ENCODE data around the gene TMPRSS12.
A peak's percentile ranks its signal among the peaks of the same experiment; 100 is the strongest.
"Not testable (repeated sequence)": the region's sequence is repeated elsewhere in the genome, so short reads cannot be mapped to it uniquely, and the experiment has no call there.

The TMPRSS12 gene

DNA sequence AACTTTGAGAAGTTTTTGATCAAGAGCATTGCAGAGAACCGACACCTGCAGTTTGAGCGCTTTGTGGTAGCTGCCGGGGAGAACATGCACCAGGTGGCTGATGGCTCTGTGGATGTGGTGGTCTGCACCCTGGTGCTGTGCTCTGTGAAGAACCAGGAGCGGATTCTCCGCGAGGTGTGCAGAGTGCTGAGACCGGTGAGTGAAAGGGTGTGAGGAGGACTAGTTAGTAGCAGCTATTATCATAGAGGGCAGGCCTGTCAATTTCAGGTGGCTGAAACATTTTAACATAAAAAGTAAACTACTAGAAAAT is 82.6 kb downstream of the TMPRSS12 start:
- peak; percentile 22 to 71 (median 50) for DNase-seq
- H3K36me3 ChIP-seq (ENCODE audit: control insufficient read depth in 4 of 4, insufficient read depth in 4 of 4, low read length in 3 of 4): peaks cover 0 to 3% (median 1%) of the 10 kb centered on the region in 4 experiments
- H3K9me3 ChIP-seq (ENCODE audit: control extremely low read depth in 1 of 5, control insufficient read depth in 4 of 5, insufficient read depth in 2 of 5, low read depth in 1 of 5, low read length in 4 of 5): no peaks in the 10 kb centered on the region
- H3K4me3 ChIP-seq (ENCODE audit: control insufficient read depth in 1 of 7, extremely low read depth in 1 of 7, insufficient read depth in 4 of 7, low read depth in 2 of 7, low read length in 6 of 7): peak overlapping the region; percentile 66 to 98 (median 91)
- peak overlapping the region; percentile 50 to 77 for H3K27ac ChIP-seq (ENCODE audit: insufficient read depth in 1 of 2, low read depth in 1 of 2, low read length in 2 of 2, poor library complexity in 1 of 2, severe bottlenecking in 2 of 2)
- WGBS (ENCODE audit: insufficient coverage): 0% methylated on average over 3 of the region's 7 CpGs
- ChIA-PET POLR2A (no interaction called here), CTCF (interaction anchor here (0.9 to 1.2 kb wide), 5 partner anchors 11 to 157 kb away, joined by 3 to 8 read pairs (median 4); no protein-coding TSS in a partner anchor)
- no peaks in the 10 kb centered on the region for H3K27me3 ChIP-seq (replicated peaks in 2 of 5; ENCODE audit: control insufficient read depth in 4 of 5, insufficient read depth in 5 of 5, low read length in 4 of 5)
- peaks cover 43 to 69% (median 54%) of the 10 kb centered on the region in 4 experiments for H3K4me1 ChIP-seq (ENCODE audit: control extremely low read depth in 1 of 4, control insufficient read depth in 4 of 4, insufficient read depth in 4 of 4, low read length in 3 of 4)

DNA sequence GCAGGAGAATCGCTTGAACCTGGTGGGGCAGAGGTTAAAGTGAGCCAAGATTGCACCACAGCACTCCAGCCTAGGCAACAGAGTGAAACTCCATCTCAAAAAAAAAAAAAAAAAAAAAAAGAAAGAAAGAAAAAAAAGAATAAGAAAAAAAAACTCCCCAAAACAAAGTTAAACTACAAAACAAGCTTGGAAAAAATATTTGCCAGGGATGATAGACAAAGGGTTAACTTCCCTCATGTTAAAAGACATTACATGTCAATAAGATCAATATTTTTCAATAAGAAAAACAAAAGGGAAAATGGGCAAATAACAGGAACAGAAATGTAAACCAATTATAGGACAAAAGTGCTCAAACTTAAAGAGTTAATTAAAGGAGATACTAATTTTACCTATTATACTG is 83.2 kb downstream of the TMPRSS12 start:
- ChIA-PET CTCF (interaction anchor here (1.3 kb wide), 1 partner anchor 100 kb away, joined by 3 read pairs; no protein-coding TSS in a partner anchor), POLR2A (no interaction called here)
- H3K9me3 ChIP-seq (ENCODE audit: control extremely low read depth in 1 of 5, control insufficient read depth in 4 of 5, insufficient read depth in 2 of 5, low read depth in 1 of 5, low read length in 4 of 5): no peaks in the 10 kb centered on the region
- H3K27me3 ChIP-seq (replicated peaks in 2 of 5; ENCODE audit: control insufficient read depth in 4 of 5, insufficient read depth in 5 of 5, low read length in 4 of 5): no peaks in the 10 kb centered on the region
- H3K27ac ChIP-seq (ENCODE audit: insufficient read depth in 1 of 2, low read depth in 1 of 2, low read length in 2 of 2, poor library complexity in 1 of 2, severe bottlenecking in 2 of 2): peak overlapping the region; percentile 42 to 77
- peaks cover 43 to 69% (median 54%) of the 10 kb centered on the region in 4 experiments for H3K4me1 ChIP-seq (ENCODE audit: control extremely low read depth in 1 of 4, control insufficient read depth in 4 of 4, insufficient read depth in 4 of 4, low read length in 3 of 4)
- peak overlapping the region in 6 of 7 experiments; percentile 86 to 98 (median 92) for H3K4me3 ChIP-seq (ENCODE audit: control insufficient read depth in 1 of 7, extremely low read depth in 1 of 7, insufficient read depth in 4 of 7, low read depth in 2 of 7, low read length in 6 of 7)
- no peak for DNase-seq
- no CpG with 5 or more reads among the region's 1 CpG for WGBS (ENCODE audit: insufficient coverage)
- peaks cover 0 to 8% (median 3%) of the 10 kb centered on the region in 4 experiments for H3K36me3 ChIP-seq (ENCODE audit: control insufficient read depth in 4 of 4, insufficient read depth in 4 of 4, low read length in 3 of 4)

DNA sequence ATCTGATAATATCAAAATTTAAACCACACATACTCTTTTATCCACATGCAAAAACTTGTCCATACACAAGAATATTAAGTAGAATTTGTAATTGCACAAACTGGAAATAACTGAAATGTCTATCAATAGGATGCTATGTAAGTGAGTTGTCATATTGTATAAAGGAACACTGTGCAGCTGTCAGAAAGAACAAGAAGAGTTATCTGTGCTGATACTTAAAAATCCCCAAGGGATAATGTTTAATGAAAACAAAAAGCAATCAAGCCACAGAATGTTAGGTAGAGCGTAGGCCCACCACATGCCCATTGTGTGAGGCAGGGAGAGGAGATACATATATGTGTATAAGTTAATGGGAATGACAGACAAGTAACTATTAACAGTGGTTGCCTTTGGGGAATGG is 83.7 kb downstream of the TMPRSS12 start:
- 33% methylated on average over 1 of the region's 1 CpG for WGBS (ENCODE audit: insufficient coverage)
- Histone ChIP-seq H3K27ac (ENCODE audit: insufficient read depth in 1 of 2, low read depth in 1 of 2, low read length in 2 of 2, poor library complexity in 1 of 2, severe bottlenecking in 2 of 2) (peak overlapping the region; percentile 42 to 77), H3K9me3 (ENCODE audit: control extremely low read depth in 1 of 5, control insufficient read depth in 4 of 5, insufficient read depth in 2 of 5, low read depth in 1 of 5, low read length in 4 of 5) (no peaks in the 10 kb centered on the region), H3K4me3 (ENCODE audit: control insufficient read depth in 1 of 7, extremely low read depth in 1 of 7, insufficient read depth in 4 of 7, low read depth in 2 of 7, low read length in 6 of 7) (peak overlapping the region in 6 of 7 experiments; percentile 86 to 98 (median 92)), H3K36me3 (ENCODE audit: control insufficient read depth in 4 of 4, insufficient read depth in 4 of 4, low read length in 3 of 4) (peaks cover 0 to 8% (median 3%) of the 10 kb centered on the region in 4 experiments), H3K4me1 (ENCODE audit: control extremely low read depth in 1 of 4, control insufficient read depth in 4 of 4, insufficient read depth in 4 of 4, low read length in 3 of 4) (peaks cover 43 to 69% (median 54%) of the 10 kb centered on the region in 4 experiments), H3K27me3 (replicated peaks in 2 of 5; ENCODE audit: control insufficient read depth in 4 of 5, insufficient read depth in 5 of 5, low read length in 4 of 5) (no peaks in the 10 kb centered on the region)
- DNase-seq: no peak
- CTCF ChIA-PET: interaction anchor here (0.9 to 1.3 kb wide), 3 partner anchors 11 to 101 kb away, joined by 3 read pairs; no protein-coding TSS in a partner anchor
- POLR2A ChIA-PET: no interaction called here

DNA sequence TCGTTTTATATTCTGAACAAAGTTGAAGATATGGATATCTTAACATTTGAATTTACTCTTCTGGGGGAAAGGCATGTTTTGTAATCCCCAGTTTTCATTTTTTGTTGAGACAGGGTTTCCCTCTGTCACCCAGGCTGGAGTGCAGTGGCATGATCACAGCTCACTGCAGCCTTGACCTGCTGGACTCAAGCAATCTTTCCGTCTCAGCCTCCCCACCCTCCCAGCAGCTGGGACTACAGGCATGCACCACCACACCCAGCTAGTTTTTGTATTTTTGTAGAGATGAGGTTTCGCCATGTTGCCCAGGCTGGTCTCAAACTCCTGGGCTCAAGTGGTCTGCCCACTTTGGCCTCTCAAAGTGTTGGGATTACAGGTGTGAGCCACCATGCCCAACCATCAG is 84.2 kb downstream of the TMPRSS12 start:
- Histone ChIP-seq H3K27ac (ENCODE audit: insufficient read depth in 1 of 2, low read depth in 1 of 2, low read length in 2 of 2, poor library complexity in 1 of 2, severe bottlenecking in 2 of 2) (peak overlapping the region; percentile 42 to 77), H3K36me3 (ENCODE audit: control insufficient read depth in 4 of 4, insufficient read depth in 4 of 4, low read length in 3 of 4) (peaks cover 0 to 13% (median 4%) of the 10 kb centered on the region in 4 experiments), H3K4me1 (ENCODE audit: control extremely low read depth in 1 of 4, control insufficient read depth in 4 of 4, insufficient read depth in 4 of 4, low read length in 3 of 4) (peaks cover 43 to 69% (median 54%) of the 10 kb centered on the region in 4 experiments), H3K4me3 (ENCODE audit: control insufficient read depth in 1 of 7, extremely low read depth in 1 of 7, insufficient read depth in 4 of 7, low read depth in 2 of 7, low read length in 6 of 7) (peak overlapping the region; percentile 35 to 98 (median 91))
- H3K27me3 ChIP-seq (replicated peaks in 2 of 5; ENCODE audit: control insufficient read depth in 4 of 5, insufficient read depth in 5 of 5, low read length in 4 of 5); H3K9me3 ChIP-seq (ENCODE audit: control extremely low read depth in 1 of 5, control insufficient read depth in 4 of 5, insufficient read depth in 2 of 5, low read depth in 1 of 5, low read length in 4 of 5); POLR2A ChIA-PET; DNase-seq: not testable (repeated sequence)
- CTCF ChIA-PET: interaction anchor here (0.9 to 1.3 kb wide), 3 partner anchors 11 to 101 kb away, joined by 3 read pairs; no protein-coding TSS in a partner anchor
- 58% methylated on average over 2 of the region's 3 CpGs for WGBS (ENCODE audit: insufficient coverage)

DNA sequence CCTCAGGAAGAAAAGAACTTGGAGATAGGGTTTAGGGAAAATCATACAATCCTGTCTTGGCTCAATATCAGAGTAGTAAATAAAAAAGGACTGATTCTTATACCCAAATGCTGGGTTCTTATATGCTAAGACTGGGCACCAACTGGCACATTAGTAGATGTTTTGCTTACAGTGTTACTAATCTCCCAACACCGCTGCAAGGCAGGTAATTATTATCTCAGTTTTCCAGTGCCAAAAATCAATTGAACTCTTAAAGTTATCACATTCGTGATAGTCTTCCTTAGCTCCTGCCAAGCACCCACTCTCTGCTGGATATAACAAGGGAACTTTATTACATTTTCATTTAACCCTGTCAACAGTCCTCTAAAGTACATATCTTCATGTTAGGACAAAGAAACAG is 84.6 kb downstream of the TMPRSS12 start:
- CTCF ChIA-PET: interaction anchor here (0.9 to 1.7 kb wide), 4 partner anchors 10 to 101 kb away, joined by 3 to 6 read pairs (median 3); no protein-coding TSS in a partner anchor
- POLR2A ChIA-PET: no interaction called here
- Histone ChIP-seq H3K4me3 (ENCODE audit: control insufficient read depth in 1 of 7, extremely low read depth in 1 of 7, insufficient read depth in 4 of 7, low read depth in 2 of 7, low read length in 6 of 7) (peak overlapping the region in 6 of 7 experiments; percentile 86 to 98 (median 92)), H3K27me3 (replicated peaks in 2 of 5; ENCODE audit: control insufficient read depth in 4 of 5, insufficient read depth in 5 of 5, low read length in 4 of 5) (no peaks in the 10 kb centered on the region), H3K9me3 (ENCODE audit: control extremely low read depth in 1 of 5, control insufficient read depth in 4 of 5, insufficient read depth in 2 of 5, low read depth in 1 of 5, low read length in 4 of 5) (no peaks in the 10 kb centered on the region), H3K27ac (ENCODE audit: insufficient read depth in 1 of 2, low read depth in 1 of 2, low read length in 2 of 2, poor library complexity in 1 of 2, severe bottlenecking in 2 of 2) (peak overlapping the region in 1 of 2 experiments; percentile 77), H3K4me1 (ENCODE audit: control extremely low read depth in 1 of 4, control insufficient read depth in 4 of 4, insufficient read depth in 4 of 4, low read length in 3 of 4) (peaks cover 40 to 66% (median 50%) of the 10 kb centered on the region in 4 experiments), H3K36me3 (ENCODE audit: control insufficient read depth in 4 of 4, insufficient read depth in 4 of 4, low read length in 3 of 4) (peaks cover 0 to 15% (median 5%) of the 10 kb centered on the region in 4 experiments)
- DNase-seq: no peak
- WGBS (ENCODE audit: insufficient coverage): 39% methylated on average over 2 of the region's 2 CpGs

DNA sequence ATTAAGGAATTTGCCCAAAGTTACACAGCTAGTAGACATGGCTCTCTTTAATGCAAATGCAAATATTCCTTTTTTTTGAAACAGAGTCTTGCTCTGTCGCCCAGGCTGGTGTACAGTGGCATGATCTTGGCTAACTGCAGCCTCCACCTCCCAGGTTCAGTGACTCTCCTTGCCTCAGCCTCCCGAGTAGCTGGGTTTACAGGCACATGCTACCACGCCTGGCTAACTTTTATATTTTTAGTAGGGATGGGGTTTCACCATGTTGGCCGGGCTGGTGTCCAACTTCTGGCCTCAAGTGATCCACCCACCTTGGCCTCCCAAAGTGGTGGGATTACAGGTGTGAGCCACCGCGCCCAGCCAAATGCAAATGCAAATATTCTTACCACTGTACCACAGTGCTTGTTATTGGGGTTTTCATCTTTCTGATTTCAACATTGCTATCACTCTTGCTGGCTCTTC is 85.1 kb downstream of the TMPRSS12 start:
- 77% methylated on average over 4 of the region's 6 CpGs for whole genome bisulfite sequencing (ENCODE audit: insufficient coverage)
- CTCF ChIA-PET: interaction anchor here (0.9 to 1.7 kb wide), 4 partner anchors 58 to 101 kb away, joined by 3 to 6 read pairs (median 4); no protein-coding TSS in a partner anchor
- H3K27me3 ChIP-seq (replicated peaks in 2 of 5; ENCODE audit: control insufficient read depth in 4 of 5, insufficient read depth in 5 of 5, low read length in 4 of 5): no peaks in the 10 kb centered on the region
- DNase-seq: no peak
- H3K4me3 ChIP-seq (ENCODE audit: control insufficient read depth in 1 of 7, extremely low read depth in 1 of 7, insufficient read depth in 4 of 7, low read depth in 2 of 7, low read length in 6 of 7): peak overlapping the region in 6 of 7 experiments; percentile 86 to 98 (median 92)
- H3K36me3 ChIP-seq (ENCODE audit: control insufficient read depth in 4 of 4, insufficient read depth in 4 of 4, low read length in 3 of 4): peaks cover 0 to 15% (median 5%) of the 10 kb centered on the region in 4 experiments
- H3K4me1 ChIP-seq (ENCODE audit: control extremely low read depth in 1 of 4, control insufficient read depth in 4 of 4, insufficient read depth in 4 of 4, low read length in 3 of 4): peaks cover 37 to 66% (median 46%) of the 10 kb centered on the region in 4 experiments
- POLR2A ChIA-PET: interaction anchor here (0.6 kb wide), 1 partner anchor 65 kb away, joined by 5 read pairs; no protein-coding TSS in a partner anchor
- H3K27ac ChIP-seq (ENCODE audit: insufficient read depth in 1 of 2, low read depth in 1 of 2, low read length in 2 of 2, poor library complexity in 1 of 2, severe bottlenecking in 2 of 2): peak overlapping the region in 1 of 2 experiments; percentile 77
- H3K9me3 ChIP-seq (ENCODE audit: control extremely low read depth in 1 of 5, control insufficient read depth in 4 of 5, insufficient read depth in 2 of 5, low read depth in 1 of 5, low read length in 4 of 5): no peaks in the 10 kb centered on the region

DNA sequence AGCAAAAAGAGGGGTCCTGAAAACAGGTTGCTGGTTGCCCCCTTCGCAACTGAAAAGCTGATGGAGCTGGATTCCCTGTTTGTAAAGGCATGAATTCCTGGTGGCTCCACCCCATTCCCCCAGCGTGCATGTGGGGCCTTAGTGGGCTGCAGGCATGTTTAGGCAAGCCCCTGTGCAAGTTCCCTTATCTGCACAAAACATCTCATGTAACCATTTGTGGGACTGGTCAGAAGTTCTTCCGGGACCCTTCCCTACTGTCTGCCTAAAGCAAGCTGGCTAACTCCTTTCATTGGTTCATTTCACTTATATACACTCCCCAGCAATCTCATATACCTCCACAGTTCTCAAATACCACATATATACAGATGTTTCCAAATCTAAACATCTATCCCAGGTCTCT is 85.7 kb downstream of the TMPRSS12 start:
- no peaks in the 10 kb centered on the region for H3K9me3 ChIP-seq (ENCODE audit: control extremely low read depth in 1 of 5, control insufficient read depth in 4 of 5, insufficient read depth in 2 of 5, low read depth in 1 of 5, low read length in 4 of 5)
- POLR2A ChIA-PET: interaction anchor here (0.6 kb wide), 2 partner anchors 57 to 64 kb away, joined by 3 to 5 read pairs; no protein-coding TSS in a partner anchor
- CTCF ChIA-PET: interaction anchor here (0.9 to 1.7 kb wide), 4 partner anchors 57 to 100 kb away, joined by 3 to 6 read pairs (median 4); no protein-coding TSS in a partner anchor
- H3K4me3 ChIP-seq (ENCODE audit: control insufficient read depth in 1 of 7, extremely low read depth in 1 of 7, insufficient read depth in 4 of 7, low read depth in 2 of 7, low read length in 6 of 7): peak overlapping the region in 6 of 7 experiments; percentile 4 to 98 (median 90)
- 29% methylated on average over 3 of the region's 3 CpGs for WGBS (ENCODE audit: insufficient coverage)
- peak in 1 of 3 donors; percentile 19 for DNase-seq
- H3K27me3 ChIP-seq (replicated peaks in 2 of 5; ENCODE audit: control insufficient read depth in 4 of 5, insufficient read depth in 5 of 5, low read length in 4 of 5): no peaks in the 10 kb centered on the region
- peak overlapping the region in 1 of 2 experiments; percentile 36 for H3K27ac ChIP-seq (ENCODE audit: insufficient read depth in 1 of 2, low read depth in 1 of 2, low read length in 2 of 2, poor library complexity in 1 of 2, severe bottlenecking in 2 of 2)
- peaks cover 0 to 15% (median 5%) of the 10 kb centered on the region in 4 experiments for H3K36me3 ChIP-seq (ENCODE audit: control insufficient read depth in 4 of 4, insufficient read depth in 4 of 4, low read length in 3 of 4)
- H3K4me1 ChIP-seq (ENCODE audit: control extremely low read depth in 1 of 4, control insufficient read depth in 4 of 4, insufficient read depth in 4 of 4, low read length in 3 of 4): peaks cover 31 to 66% (median 45%) of the 10 kb centered on the region in 4 experiments
